Measurements from ENCODE around the gene EBF3. TPM values are rescaled to one million over a fixed set of nuclear protein-coding genes. Genes with fewer than 3 reads are reported as not detected.

The EBF3 gene
- total and polyA plus RNA-seq, 2 donors (not counting 3 experiments of a cell fraction or from before 2014, with no cell fraction given): 0.92 to 2.7 TPM

- no peaks in the 10 kb centered on the region for H3K79me2 ChIP-seq (ENCODE audit: control insufficient read depth, insufficient read depth, low read length)
- no peaks in the 10 kb centered on the region for H3K4me1 ChIP-seq (ENCODE audit: control insufficient read depth, extremely low read depth, insufficient read depth, low read length)
- dilution Hi-C loops (cut with MboI; ENCODE audit: extremely low pct_ligation_motif_present, low sequenced_read_pairs): no loop called here
- no peak overlapping the region for H3K4me3 ChIP-seq (replicated peaks in 1 of 3; ENCODE audit: insufficient read depth in 1 of 3, low read depth in 1 of 3, low read length in 3 of 3)
- no peaks in the 10 kb centered on the region for H3K9me3 ChIP-seq (replicated peaks; ENCODE audit: control insufficient read depth, insufficient read depth, low read length)
- no peak overlapping the region for H3K27ac ChIP-seq (ENCODE audit: insufficient read depth, low read depth, low read length)
- TF ChIP-seq POLR2AphosphoS5 (IDR thresholded peaks at IDR 0.05; ENCODE audit: insufficient read depth, low read depth, low read length) (no peak), EZH2 (IDR thresholded peaks at IDR 0.05; ENCODE audit: borderline replicate concordance, low read depth, low read length, severe bottlenecking) (no peak), FOS (IDR thresholded peaks at IDR 0.05; ENCODE audit: borderline replicate concordance, insufficient read depth, low read length) (no peak), MAX (IDR thresholded peaks at IDR 0.05; ENCODE audit: insufficient read depth, insufficient read length) (no peak), POLR2A (IDR thresholded peaks at IDR 0.05; ENCODE audit: low read depth, low read length) (no peak), JUN (IDR thresholded peaks at IDR 0.05; ENCODE audit: borderline replicate concordance, insufficient read depth, insufficient read length, low read depth) (no peak), GATA2 (IDR thresholded peaks at IDR 0.05; ENCODE audit: insufficient read depth, insufficient read length, low read depth, low read length) (no peak), CTCF (IDR thresholded peaks at IDR 0.05; ENCODE audit: extremely low read depth in 1 of 2, insufficient read depth in 1 of 2, low read depth in 1 of 2, low read length in 2 of 2) (no peak), MYC (IDR thresholded peaks at IDR 0.05; ENCODE audit: low read depth, low read length) (no peak)
- DNase-seq (ENCODE audit: low read depth, low spot score) (no peak), FAIRE-seq (no peak)
- no peaks in the 10 kb centered on the region for H4K20me1 ChIP-seq (replicated peaks; ENCODE audit: control insufficient read depth, extremely low read depth, insufficient read depth, low read length)
- no peaks in the 10 kb centered on the region for H3K27me3 ChIP-seq (ENCODE audit: control insufficient read depth in 2 of 2, insufficient read depth in 2 of 2, low read length in 2 of 2)
- no peak overlapping the region for H3K4me2 ChIP-seq (ENCODE audit: insufficient read depth, low read length)
- intact Hi-C loops (cut with micrococcal nuclease): no loop called here
- H3K9me1 ChIP-seq (replicated peaks; ENCODE audit: control insufficient read depth, extremely low read depth, insufficient read depth, low read length): no peaks in the 10 kb centered on the region
- no peak overlapping the region for H2AFZ ChIP-seq (ENCODE audit: low read depth, low read length)
- ChIA-PET POLR2A (no interaction called here), CTCF (no interaction called here)
- no peak overlapping the region for H3K9ac ChIP-seq (replicated peaks; ENCODE audit: extremely low read depth, insufficient read depth, low read length)
- BruUV-seq (replicated peaks): no TSS peak
- no peaks in the 10 kb centered on the region for H3K36me3 ChIP-seq (ENCODE audit: control insufficient read depth in 2 of 2, extremely low read depth in 1 of 2, insufficient read depth in 2 of 2, low read length in 2 of 2)
These were observed 51.7 kb downstream of the EBF3 start for GRCh38 chr10:129912166-129912917.
